ENCODE data around the gene ANKRD42.

ANKRD42 gene

DNA sequence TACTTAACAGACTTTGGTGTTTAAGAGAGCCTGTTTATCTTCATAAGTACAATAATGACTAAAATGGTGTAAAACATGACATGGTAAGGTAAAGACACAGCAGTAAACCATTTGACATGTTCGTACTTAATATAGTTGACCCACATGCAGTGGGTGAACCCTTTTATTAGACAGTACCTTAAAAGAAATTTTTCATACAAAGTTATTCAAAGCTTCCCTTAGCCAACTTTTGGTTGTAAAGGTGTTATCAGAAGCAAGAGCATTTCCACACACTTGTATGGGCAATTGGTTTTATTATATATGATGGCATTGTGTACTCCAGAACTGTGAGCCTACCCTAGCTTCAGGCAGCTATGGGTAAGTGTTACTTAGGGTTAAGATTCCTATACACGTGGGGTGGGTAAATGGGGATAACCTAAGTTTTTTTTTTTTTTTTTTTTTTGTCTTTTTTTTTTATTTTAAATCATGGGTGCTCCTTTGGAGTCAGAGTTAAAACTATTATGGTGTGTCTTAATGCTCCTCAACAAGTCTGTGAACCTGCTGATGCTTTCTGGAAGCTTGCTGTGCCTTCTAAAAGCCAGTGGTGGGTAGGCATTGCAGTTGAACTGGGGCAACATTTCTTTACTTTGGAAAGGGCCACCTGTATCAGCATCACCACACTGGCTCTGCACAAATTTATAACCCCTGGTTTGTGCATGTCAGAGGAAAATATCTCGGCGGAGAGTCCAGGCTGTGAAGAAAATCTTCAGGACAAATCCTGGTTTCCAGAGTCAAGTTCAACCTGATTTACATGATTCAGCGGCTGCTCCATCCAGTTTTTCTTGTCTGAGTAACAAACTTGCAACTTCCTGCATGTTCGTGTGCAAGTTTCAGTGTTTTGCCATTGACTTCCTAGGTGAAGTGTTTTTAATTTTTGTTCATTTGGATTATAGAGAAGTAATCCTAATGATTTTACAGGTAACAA is 33.3 kb upstream of the ANKRD42 start:
- TF ChIP-seq, protein P1, sequence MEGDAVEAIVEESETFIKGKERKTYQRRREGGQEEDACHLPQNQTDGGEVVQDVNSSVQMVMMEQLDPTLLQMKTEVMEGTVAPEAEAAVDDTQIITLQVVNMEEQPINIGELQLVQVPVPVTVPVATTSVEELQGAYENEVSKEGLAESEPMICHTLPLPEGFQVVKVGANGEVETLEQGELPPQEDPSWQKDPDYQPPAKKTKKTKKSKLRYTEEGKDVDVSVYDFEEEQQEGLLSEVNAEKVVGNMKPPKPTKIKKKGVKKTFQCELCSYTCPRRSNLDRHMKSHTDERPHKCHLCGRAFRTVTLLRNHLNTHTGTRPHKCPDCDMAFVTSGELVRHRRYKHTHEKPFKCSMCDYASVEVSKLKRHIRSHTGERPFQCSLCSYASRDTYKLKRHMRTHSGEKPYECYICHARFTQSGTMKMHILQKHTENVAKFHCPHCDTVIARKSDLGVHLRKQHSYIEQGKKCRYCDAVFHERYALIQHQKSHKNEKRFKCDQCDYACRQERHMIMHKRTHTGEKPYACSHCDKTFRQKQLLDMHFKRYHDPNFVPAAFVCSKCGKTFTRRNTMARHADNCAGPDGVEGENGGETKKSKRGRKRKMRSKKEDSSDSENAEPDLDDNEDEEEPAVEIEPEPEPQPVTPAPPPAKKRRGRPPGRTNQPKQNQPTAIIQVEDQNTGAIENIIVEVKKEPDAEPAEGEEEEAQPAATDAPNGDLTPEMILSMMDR (IDR thresholded peaks at IDR 0.05; ENCODE audit: low read depth, low read length, missing control alignments), result no peak
- in situ Hi-C loops (cut with HindIII; ENCODE audit: low sequenced_read_pairs), result loop anchor here (5.0 kb wide), 1 partner anchor 98 kb away; no protein-coding TSS in a partner anchor
- peak overlapping the region; percentile 71 for H3K4me3 ChIP-seq (ENCODE audit: low read depth, low read length)
- DNase-seq (ENCODE audit: low read depth), result peak; percentile 3

DNA sequence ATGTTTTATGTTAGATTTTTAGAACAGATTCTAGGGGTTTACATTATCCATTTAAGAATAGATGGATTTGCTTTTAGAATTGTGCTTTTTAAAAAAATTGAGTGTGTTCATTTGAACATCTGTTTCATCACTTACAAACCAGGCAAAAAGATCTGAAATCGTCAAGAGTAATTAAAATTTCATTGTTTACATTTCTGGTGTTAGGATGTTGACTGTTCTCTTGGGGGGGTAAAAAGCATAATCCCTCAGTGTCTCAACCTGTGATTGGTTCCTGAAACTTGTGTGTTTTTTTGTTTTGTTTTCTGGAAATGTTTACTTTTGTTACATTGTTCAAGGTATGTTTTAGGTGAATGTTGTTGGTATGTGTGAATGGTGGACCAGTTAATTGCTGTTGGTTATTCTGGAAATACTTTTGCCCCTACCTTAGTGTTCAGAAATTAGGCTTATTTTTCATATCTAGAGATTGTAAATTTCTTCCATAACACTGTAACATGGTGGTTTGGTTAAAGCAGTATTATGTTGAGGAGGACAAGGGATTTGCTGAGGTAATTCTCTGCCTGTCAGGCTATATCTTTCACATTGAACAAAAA is 31.8 kb upstream of the ANKRD42 start:
- no peak overlapping the region for H3K4me3 ChIP-seq (ENCODE audit: low read depth, low read length)
- in situ Hi-C loops (cut with HindIII; ENCODE audit: low sequenced_read_pairs), result loop anchor here (5.0 kb wide), 1 partner anchor 99 kb away; no protein-coding TSS in a partner anchor
- TF ChIP-seq, protein P1 (IDR thresholded peaks at IDR 0.05; ENCODE audit: low read depth, low read length, missing control alignments), result no peak
- DNase-seq (ENCODE audit: low read depth), result no peak

DNA sequence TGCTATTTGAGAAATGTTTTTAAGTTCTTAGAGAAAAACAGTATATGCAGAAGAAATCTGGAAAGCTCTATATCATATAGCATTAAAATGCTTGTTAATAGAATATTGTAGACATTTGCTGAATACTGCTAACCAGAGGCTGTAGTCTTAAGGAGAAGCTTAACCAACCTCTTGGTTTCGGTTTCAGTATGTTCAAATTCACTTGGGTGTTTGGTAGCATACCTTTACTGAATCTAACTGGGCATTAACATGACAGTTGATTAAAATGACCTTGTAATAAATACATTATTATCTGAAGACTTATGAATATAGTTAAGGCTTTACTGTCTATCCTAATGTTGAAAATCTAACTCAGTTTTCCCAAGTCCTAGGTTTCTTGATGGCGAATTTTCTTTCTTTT is 31.1 kb upstream of the ANKRD42 start:
- H3K4me3 ChIP-seq (ENCODE audit: low read depth, low read length), result no peak overlapping the region
- TF ChIP-seq, protein P1 (IDR thresholded peaks at IDR 0.05; ENCODE audit: low read depth, low read length, missing control alignments), result no peak
- peak; percentile 5 for DNase-seq (ENCODE audit: low read depth)
- in situ Hi-C loops (cut with HindIII; ENCODE audit: low sequenced_read_pairs), result loop anchor here (5.0 kb wide), 1 partner anchor 100 kb away; no protein-coding TSS in a partner anchor

DNA sequence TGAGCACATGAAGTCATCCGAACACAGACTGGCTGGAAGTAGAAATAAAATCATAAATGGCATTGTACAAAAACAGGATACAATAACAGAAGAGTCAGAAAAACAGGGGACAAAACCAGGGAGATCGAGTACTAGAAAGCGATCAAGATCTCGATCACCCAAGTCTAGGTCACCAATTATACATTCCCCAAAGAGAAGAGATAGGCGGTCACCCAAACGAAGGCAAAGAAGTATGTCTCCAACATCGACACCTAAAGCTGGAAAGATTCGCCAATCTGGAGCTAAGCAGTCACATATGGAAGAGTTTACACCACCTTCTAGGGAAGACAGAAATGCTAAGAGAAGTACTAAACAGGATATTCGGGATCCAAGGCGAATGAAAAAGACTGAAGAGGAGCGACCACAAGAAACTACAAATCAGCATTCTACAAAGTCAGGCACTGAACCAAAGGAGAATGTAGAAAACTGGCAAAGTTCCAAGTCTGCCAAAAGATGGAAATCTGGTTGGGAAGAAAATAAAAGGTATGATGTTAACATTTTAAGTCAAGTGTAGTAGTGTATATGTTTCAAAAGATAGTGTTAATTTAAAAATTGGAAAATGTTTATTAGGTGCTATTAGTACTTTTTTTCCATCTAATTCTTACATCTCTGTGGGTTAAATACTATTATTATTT is 27.2 kb upstream of the ANKRD42 start:
- DNase-seq (ENCODE audit: low read depth), result no peak
- in situ Hi-C loops (cut with HindIII; ENCODE audit: low sequenced_read_pairs), result no loop called here
- TF ChIP-seq, protein P1 (IDR thresholded peaks at IDR 0.05; ENCODE audit: low read depth, low read length, missing control alignments), result no peak
- H3K4me3 ChIP-seq (ENCODE audit: low read depth, low read length), result no peak overlapping the region

DNA sequence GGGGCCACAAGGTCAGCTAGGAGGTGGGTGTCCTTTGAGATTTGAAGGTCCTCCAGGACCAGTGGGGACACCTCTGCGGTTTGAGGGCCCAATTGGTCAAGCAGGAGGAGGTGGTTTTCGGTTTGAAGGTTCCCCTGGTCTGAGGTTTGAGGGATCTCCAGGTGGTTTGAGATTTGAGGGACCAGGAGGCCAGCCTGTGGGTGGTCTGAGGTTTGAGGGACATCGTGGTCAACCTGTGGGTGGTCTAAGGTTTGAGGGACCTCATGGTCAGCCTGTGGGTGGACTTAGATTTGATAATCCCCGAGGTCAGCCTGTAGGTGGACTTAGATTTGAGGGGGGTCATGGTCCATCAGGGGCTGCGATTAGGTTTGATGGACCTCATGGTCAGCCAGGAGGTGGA is 24.8 kb upstream of the ANKRD42 start:
- in situ Hi-C loops (cut with HindIII; ENCODE audit: low sequenced_read_pairs), result no loop called here
- no peak for DNase-seq (ENCODE audit: low read depth)
- no peak overlapping the region for H3K4me3 ChIP-seq (ENCODE audit: low read depth, low read length)
- TF ChIP-seq, protein P1 (IDR thresholded peaks at IDR 0.05; ENCODE audit: low read depth, low read length, missing control alignments), result no peak

DNA sequence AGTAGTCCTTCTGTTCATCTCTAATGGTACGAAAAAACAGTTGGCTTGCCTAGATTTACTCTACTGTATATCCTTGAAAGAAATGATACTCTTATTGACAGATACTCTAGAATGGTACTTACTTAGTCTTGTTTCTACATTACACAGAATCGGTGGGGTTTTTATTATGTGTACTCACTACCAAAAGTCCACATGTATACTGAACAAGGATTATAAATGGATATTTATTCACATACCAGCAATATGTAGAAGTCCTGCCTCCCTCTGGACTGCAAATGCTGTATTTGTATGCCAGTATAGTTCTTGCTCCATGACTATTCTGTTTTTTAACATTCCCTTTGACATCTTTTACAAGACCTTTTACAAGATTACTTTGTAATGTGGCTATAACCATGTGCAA is 22.6 kb upstream of the ANKRD42 start:
- H3K4me3 ChIP-seq (ENCODE audit: low read depth, low read length), result no peak overlapping the region
- no peak for DNase-seq (ENCODE audit: low read depth)
- TF ChIP-seq, protein P1 (IDR thresholded peaks at IDR 0.05; ENCODE audit: low read depth, low read length, missing control alignments), result no peak
- in situ Hi-C loops (cut with HindIII; ENCODE audit: low sequenced_read_pairs), result no loop called here

Measured in astrocyte of the cerebellum (primary cell).